DOHH2 (cell line): ENCODE measurements around the gene DMC1.
"Not testable (repeated sequence)": the region's sequence is repeated elsewhere in the genome, so short reads cannot be mapped to it uniquely, and the experiment has no call there.

Experiments used
- H3F3A ChIP-seq: fragments of 200-600 bp; sonication (generic), shearing (Covaris generic); 2 replicates; pipeline ENCODE4 v1.6.0; 2016; ENCODE audit warnings: antibody characterized with exemption, mild to moderate bottlenecking; ENCODE audit not compliant: control insufficient read depth, insufficient read depth
- H3K27ac ChIP-seq: fragments of 200-600 bp; sonication (generic); 2 replicates; pipeline ENCODE4 v1.5.1; 2014; ENCODE audit warnings: low read depth, mild to moderate bottlenecking, low read length, moderate library complexity
- H3K27me3 ChIP-seq: fragments of 200-600 bp; sonication (generic); 2 replicates; pipeline ENCODE4 v1.6.1; 2014; ENCODE audit warnings: mild to moderate bottlenecking, low read length, mixed read lengths; ENCODE audit not compliant: control insufficient read depth
- H3K36me3 ChIP-seq: fragments of 200-600 bp; sonication (generic); 2 replicates; pipeline ENCODE4 v1.6.1; 2014; ENCODE audit warnings: mild to moderate bottlenecking, low read length, moderate library complexity, mixed read lengths; ENCODE audit not compliant: control insufficient read depth
- H3K4me1 ChIP-seq: fragments of 200-600 bp; sonication (generic); 2 replicates; pipeline ENCODE4 v1.6.1; 2014; ENCODE audit warnings: mild to moderate bottlenecking, low read length, mixed read lengths; ENCODE audit not compliant: control insufficient read depth
- H3K4me2 ChIP-seq: fragments of 200-600 bp; sonication (generic); 2 replicates; pipeline ENCODE4 v1.6.0; 2014; ENCODE audit warnings: mild to moderate bottlenecking, low read length, moderate library complexity
- H3K4me3 ChIP-seq: fragments of 200-600 bp; sonication (generic); 2 replicates; pipeline ENCODE4 v1.5.1; 2014; ENCODE audit warnings: mild to moderate bottlenecking, low read length, mixed read lengths
- H3K79me2 ChIP-seq: fragments of 200-600 bp; sonication (generic); 2 replicates; pipeline ENCODE4 v1.6.1; 2014; ENCODE audit warnings: mild to moderate bottlenecking, low read length, mixed read lengths; ENCODE audit not compliant: control insufficient read depth
- H3K9me2 ChIP-seq: fragments of 200-600 bp; sonication (generic); replicated peaks from 2 replicates; pipeline ENCODE4 v1.6.1; 2014; ENCODE audit warnings: mild to moderate bottlenecking, low read length, mixed read lengths; ENCODE audit not compliant: control insufficient read depth
- H3K9me3 ChIP-seq: fragments of 200-600 bp; sonication (generic); 2 replicates; pipeline ENCODE4 v1.6.1; 2014; ENCODE audit warnings: antibody characterized with exemption, low read length, mixed read lengths; ENCODE audit not compliant: control insufficient read depth, insufficient read depth
- H4K20me1 ChIP-seq: fragments of 200-600 bp; sonication (generic); 2 replicates; pipeline ENCODE4 v1.6.0; 2014; ENCODE audit warnings: low read depth, mild to moderate bottlenecking, antibody characterized with exemption, low read length, moderate library complexity; ENCODE audit not compliant: control insufficient read depth, insufficient read depth
- CTCF ChIP-seq: fragments of 200-600 bp; sonication (generic); IDR thresholded peaks from one replicate; pipeline ENCODE4 v1.5.1; 2014; ENCODE audit warnings: antibody characterized with exemption, mild to moderate bottlenecking, low read depth, low read length; ENCODE audit not compliant: poor library complexity, severe bottlenecking
- EZH2phosphoT487 ChIP-seq: fragments of 200-600 bp; sonication (generic); IDR thresholded peaks from 2 replicates; pipeline ENCODE4 v1.6.1; 2017; ENCODE audit warnings: borderline replicate concordance, mild to moderate bottlenecking, antibody characterized with exemption, low read length, moderate library complexity, mixed read lengths

The DMC1 gene

GRCh38 chr22:38477585-38477984, 92.4 kb downstream of the DMC1 start:
- no peaks in the 10 kb centered on the region for H3K9me3 ChIP-seq
- peaks cover 32% of the 10 kb centered on the region for H3F3A ChIP-seq
- H3K4me3 ChIP-seq = no peak overlapping the region
- H3K27ac ChIP-seq = no peak overlapping the region
- peaks cover 21% of the 10 kb centered on the region for H3K36me3 ChIP-seq
- TF ChIP-seq EZH2phosphoT487 = no peak
- H3K27me3 ChIP-seq = 0 out of 2 replicates have a peak, but pooled peaks cover 5% of the 10 kb centered on the region
- no peaks in the 10 kb centered on the region for H3K9me2 ChIP-seq
- H4K20me1 ChIP-seq = no peaks in the 10 kb centered on the region
- H3K4me2 ChIP-seq = no peak overlapping the region
- no peaks in the 10 kb centered on the region for H3K79me2 ChIP-seq
- no peaks in the 10 kb centered on the region for H3K4me1 ChIP-seq

GRCh38 chr22:38474003-38474607, 95.9 kb downstream of the DMC1 start:
- no peak overlapping the region for H3K27ac ChIP-seq

DNA sequence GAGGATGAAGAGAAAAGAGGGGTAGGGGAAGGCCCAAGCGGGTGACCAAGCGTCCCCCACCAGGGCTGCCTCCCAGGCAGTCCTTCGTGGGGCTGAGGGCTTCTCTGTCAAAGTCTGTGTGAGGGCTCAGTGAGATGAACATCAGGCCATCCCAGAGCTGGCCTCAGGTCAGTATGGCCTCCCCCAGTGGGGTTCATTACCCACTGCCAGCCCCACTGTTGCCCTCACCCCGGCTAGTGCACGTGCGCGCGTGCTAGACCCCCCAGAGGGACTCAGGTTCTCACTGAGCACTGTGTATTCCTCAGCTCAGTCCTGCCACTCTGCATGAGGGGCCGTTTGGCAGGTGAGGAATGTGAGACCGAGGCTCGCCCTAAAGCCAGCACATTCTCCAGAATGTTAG, 98.7 kb downstream of the DMC1 start:
- TF ChIP-seq EZH2phosphoT487 (no peak), CTCF (no peak)
- Histone ChIP-seq H3K79me2 (no peaks in the 10 kb centered on the region), H4K20me1 (no peaks in the 10 kb centered on the region), H3K4me1 (no peaks in the 10 kb centered on the region), H3K9me3 (no peaks in the 10 kb centered on the region), H3K4me2 (no peak overlapping the region), H3K27me3 (peaks cover 31% of the 10 kb centered on the region), H3K36me3 (no peaks in the 10 kb centered on the region), H3K9me2 (no peaks in the 10 kb centered on the region), H3F3A (no peaks in the 10 kb centered on the region), H3K27ac (no peak overlapping the region), H3K4me3 (no peak overlapping the region)

More at GRCh38 chr22:38474003-38474607, 95.9 kb downstream of the DMC1 start:
- Histone ChIP-seq H3K4me3 (no peak overlapping the region), H3K9me3 (no peaks in the 10 kb centered on the region), H4K20me1 (no peaks in the 10 kb centered on the region), H3K9me2 (no peaks in the 10 kb centered on the region), H3K4me2 (no peak overlapping the region), H3K27me3 (0 out of 2 replicates have a peak, but pooled peaks cover 5% of the 10 kb centered on the region), H3K79me2 (no peaks in the 10 kb centered on the region), H3F3A (peaks cover 4% of the 10 kb centered on the region; the same call in 1 of the 2 replicates), H3K4me1 (no peaks in the 10 kb centered on the region), H3K36me3 (no peaks in the 10 kb centered on the region)
- TF ChIP-seq CTCF (no peak), EZH2phosphoT487 (no peak)

DNA sequence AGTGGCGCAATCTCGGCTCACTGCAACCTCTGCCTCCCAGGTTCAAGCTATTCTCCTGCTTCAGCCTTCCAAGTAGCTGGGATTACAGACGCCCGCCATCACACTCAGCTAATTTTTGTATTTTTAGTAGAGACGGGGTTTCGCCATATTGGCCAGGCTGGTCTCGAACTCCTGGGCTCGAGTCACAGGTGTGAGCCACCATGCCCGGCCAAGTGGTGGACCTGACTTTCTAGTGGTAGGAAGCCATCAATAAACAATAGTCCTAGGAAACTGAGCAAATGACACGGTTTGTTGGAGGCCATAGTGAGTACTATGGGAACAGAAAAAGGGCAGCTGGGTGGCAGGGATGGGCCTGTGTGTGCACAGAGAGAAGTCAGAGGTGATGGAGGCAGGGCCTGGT, 99.8 kb downstream of the DMC1 start:
- H3K27ac ChIP-seq, H3K36me3 ChIP-seq, H3K4me1 ChIP-seq, H3K79me2 ChIP-seq, H3K9me2 ChIP-seq, H3K9me3 ChIP-seq, H3K4me2 ChIP-seq, H3F3A ChIP-seq, H4K20me1 ChIP-seq, H3K4me3 ChIP-seq: not testable (repeated sequence)
- peaks cover 41% of the 10 kb centered on the region for H3K27me3 ChIP-seq
